NCI-H82 treated with DMSO at 0.1 percent for 48 hours (cell line): ENCODE results near the gene PREX1.

Experiments
- DNase-seq: peaks from one replicate; lab custom pipeline; 2025; ENCODE audit not compliant: unreplicated experiment; lab: John Stamatoyannopoulos, UW

Gene PREX1

DNA sequence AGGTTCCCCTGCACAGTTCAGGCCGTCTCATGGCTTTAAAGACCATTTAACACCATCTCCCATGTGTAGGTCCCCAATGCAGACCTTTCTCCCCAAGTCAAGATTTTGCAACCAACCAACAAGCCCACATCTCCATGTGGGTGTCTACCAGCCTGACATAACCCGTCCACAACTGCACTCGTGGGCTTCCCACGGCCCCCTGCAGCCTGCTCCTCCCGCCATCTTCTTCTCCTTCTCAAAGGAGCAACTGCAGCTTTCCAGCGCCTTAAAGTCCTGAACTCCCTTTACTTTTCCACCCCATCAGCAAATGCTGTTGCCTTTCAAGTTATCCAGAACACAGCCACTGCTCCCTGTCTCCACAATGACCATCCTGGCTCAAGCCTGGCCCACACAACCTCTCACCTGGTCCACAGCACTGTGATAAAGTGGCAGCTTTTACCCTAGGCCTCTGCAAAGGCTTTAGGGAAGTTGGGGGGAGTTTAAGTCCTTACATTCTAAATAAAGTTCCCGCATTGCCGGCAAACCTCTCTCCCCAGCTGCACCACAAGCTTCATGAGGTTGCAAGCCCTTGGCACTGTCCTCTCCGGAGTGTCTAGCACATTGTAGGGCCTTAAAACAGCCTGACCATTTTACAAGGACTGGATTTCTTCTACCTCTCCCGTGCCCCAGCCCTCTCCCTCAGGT lies 140.5 kb downstream of the PREX1 start:
- DNase-seq: no peak

DNA sequence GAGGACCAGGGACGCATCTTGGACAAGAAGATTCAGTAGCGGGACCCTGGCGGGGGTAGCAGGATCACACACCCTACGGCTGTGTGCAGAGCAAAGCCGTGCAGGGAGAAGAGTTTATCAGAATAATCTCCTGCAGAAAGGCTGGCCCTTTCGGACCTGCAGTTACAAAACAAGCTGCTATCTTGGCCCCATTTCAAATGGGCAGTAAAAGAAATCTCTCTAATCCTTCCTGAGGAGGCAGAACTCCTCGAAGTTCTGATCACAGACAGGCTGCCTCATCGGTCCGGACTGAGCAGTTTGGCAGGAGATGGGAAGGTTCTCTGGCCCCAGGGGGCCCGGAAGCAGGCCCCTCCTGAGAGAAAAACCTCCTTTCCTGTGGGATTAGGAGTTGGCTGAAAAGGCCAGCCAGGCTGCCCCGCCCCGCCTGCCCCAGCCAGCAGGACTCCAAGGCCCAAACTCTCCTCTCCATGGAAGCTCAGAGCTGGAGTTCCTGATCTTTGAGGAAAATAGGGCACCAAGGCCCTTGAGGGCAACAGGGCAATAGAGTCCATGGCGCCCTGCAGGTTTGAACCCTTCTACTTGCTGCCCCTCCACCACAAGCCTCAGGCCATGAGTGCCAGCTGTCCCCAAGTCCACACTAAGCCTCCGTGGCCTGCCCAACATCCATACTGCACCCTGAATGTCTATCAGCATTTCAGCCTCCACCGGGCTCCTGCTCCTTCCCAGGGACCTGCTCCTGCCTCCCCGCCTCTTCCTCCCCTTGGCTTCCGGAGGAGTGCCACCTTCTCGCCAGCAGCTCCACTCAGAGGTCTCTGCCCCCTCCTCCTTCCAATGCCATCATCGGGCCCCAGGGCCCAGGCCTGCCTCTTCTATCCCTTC lies 141.3 kb downstream of the PREX1 start:
- DNase-seq: peak; percentile 28

DNA sequence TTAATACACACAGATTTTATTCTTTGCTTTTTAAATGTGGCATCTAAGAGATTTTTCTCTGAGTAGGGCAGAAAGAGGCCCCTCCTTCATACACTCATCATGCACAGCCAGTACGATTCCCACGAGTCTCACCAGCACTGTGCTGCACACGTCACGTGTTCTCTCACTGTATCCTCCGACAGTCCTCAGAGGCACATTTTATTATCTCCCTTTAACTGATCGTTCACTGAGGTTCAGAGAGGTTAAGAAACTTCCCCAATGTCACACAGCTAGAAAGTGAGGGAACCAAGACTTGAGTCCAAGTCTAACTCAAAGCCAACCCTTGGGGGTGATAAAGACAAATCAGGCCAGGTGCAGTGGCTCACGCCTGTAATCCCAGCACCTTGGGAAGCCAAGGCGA lies 142.5 kb downstream of the PREX1 start:
- no peak for DNase-seq

DNA sequence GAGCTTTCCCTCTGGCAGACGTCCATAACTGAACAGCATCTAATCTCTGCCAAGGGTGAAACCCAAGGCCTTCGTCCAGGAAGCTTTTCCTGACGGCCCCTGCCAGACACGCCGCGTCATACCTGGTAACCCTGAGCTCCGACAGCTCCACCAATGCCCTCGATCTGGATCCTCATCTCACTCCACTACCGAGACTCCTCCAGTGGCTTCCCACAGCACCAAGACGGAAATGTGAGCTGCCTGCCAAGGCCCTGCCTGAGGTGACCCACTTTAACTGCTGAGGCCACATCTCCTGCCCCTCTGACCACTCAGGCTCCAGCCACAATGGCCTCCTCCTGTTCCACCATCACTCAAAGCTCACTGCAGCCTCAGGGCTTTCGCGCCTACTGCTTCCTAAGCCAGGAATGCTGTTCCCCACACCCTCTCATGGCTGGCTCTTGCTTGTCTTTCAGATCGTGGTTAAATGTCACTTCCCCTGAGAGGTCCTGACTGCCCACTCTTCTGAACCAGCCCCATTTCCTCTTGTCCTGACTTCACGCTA lies 143.2 kb downstream of the PREX1 start:
- DNase-seq: no peak

DNA sequence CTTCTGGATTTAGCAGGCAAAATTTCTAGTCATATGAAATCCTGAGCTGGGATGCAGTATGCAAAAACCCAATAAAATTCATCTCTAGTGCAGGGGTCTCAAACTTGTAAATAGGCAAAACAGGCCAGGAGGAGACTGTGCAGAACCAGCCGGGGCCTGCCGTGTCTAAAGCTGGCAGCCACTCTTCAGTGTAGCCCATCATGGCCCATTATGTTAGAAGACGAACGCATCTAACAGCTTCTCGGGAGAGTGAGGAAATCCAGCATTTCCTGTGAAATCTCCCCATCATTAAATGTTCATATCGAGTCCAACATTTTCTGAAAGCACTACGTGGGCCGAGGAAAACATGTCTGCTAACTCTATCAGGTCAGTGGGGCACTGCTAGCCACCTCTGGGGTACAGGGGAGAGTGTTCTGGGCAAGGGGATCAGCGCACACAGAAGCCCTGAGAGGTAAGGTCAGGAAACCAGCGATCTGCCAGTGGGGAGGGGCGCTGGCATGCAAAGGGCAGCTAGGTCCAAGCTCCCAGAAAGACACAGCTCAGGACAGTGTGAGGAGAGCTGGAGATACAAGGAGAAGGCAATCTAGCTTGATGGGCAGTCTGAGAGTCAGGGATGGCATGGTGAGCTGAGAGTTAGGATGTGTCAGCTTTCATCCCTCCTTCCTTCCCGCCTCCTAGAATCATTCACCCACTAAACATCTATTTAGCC lies 144.2 kb downstream of the PREX1 start:
- DNase-seq: no peak

DNA sequence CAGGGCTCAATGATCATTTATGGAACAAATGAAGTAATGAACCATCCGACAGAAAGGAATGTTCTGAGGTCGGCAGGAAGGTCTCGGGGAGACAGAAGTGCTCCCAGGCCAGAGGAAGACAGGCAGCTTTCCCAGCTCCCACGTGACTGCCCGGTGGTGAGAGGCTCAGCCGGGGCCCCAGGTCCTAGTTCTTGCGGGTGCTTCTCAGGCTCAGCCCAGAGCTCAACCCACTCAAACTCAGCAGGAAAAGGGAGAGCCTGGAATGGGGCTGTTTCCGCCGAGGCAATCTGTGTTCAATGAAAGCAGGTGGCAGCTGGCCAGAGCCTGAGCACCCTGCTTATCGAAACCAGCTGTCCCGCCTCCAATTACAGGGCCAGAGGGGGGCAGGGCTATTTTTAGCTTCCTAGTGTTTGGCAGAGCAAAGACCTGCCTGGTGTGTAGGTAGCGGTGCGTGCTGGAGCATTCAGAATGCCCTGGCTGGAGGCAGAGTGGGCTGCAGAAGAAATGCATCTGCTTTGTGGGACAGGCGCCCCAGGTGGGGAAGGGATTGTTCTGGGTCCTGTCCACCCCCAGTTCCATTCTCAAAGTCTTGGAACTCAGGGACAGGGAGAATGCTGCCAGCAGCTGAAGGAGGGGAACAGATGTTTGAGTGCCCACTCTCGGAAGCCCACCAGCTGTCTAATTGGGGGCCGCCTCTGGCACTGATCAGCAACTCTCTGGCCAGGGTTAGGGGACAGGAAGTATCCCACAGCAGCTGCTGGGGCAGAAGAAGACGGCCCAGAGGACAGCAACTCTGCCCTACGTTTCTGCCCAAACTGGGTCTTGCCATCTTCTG lies 145.1 kb downstream of the PREX1 start:
- DNase-seq: peak; percentile 90

DNA sequence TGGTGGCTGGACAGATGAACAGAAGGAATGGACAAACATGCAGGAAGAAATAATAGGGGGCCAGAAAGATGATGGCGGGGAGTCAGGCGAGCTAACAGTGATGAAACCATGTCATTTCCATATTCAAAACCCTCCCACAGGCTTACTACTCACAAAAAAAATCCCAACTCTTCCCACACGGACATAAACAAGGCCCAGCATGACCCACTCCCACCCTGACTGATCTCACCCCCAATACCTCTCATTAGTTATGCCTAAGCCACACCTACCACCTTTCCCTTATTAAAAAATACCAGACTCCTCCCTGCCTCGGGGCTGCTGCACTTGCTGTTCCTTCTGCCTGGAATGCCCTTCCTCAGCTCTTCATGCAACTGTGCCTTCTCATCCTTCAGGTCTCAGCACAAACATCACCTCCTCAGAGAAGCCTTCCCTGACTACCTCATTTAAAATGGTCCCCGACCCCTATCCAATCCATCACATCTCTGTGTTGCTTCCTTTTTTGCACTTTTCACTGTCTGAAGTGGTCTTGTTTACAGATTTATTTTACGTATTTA lies 145.8 kb downstream of the PREX1 start:
- DNase-seq: no peak

DNA sequence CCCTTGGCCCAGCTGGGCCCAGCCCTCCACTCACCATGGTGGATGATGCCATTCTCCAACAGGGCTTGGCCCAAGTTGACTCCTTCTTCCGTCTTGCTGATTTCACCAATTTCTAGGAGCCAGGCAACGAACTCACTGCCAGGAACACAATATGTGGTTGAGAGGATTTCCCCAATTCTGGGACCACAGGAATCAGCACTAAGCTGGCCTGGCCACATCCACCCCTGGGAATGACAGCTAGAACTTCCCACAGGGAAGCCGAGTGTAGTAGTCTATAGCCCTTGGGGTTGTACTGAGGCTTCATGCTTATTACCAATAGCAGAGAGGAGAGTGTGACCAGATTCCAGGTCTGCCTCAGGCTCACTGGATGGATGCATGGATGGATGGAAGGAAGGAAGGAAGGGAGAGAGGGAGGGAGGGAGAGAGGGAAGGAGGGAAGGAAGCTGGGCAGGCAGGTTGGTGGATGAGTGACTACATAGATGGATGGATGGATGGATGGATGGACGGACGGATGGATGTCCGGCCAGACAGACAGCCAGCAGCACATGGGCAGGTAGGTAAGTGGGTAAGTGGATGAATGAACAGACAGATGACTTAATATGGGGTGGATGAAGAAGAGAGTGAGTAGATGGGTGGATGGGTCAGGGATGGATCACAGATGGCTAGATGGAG lies 146.5 kb downstream of the PREX1 start:
- DNase-seq: no peak

DNA sequence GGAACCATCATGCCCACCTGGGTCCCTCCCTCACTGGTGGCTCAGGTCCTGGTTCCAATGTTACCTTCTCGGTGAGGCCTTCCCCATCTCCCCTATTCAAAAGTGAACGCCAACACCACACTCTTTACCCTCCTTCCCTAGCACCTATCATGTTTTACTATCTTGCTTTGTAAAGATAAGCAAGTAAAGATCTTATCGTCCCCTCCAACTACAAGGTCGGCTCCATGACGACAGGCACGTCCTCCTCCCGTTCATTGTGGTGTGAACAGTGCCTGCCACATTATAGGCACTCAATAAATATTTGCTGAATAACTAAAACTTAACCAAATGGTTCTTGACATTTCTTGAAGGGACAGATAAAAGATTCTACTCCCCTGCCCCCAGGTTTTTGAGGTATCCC lies 147.1 kb downstream of the PREX1 start:
- no peak for DNase-seq

DNA sequence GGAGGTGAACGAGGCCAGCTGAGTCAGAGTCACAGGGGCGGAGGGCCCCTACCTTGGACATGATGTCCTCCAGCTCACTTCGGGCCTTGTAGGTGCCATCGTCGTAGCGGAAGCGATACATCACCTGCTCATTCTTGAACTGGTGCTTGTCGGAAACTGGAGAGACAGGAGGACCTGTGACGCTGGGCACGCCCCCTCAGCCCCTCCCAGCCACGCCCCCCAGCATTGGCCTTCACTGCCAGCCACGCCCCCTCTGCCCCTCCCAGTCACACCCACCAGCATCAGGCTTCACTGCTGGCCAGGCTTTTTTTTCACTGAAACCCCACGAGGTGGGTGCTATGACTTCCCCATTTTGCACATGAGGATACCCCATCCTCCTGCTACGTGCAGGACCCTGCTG lies 148.2 kb downstream of the PREX1 start:
- peak; percentile 5 for DNase-seq

DNA sequence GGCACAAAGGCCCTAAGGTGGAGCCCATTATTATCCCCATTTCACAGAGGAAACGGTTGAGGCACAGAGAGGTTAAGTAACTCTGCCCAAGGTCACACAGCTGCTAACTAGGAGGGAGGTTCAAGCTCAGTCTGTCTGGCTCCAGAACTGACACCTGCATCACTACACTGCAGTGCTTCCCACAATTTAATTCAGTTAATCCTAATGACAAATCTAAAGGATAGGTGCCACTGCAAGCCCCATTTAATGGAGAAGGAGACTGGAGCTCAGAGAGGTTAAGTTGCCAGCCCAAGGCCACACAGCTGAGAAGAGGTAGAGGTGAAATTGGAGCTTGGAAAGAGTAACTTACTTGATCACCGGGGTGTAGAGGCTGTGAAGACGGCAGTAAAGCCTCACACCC lies 148.8 kb downstream of the PREX1 start:
- DNase-seq: no peak

DNA sequence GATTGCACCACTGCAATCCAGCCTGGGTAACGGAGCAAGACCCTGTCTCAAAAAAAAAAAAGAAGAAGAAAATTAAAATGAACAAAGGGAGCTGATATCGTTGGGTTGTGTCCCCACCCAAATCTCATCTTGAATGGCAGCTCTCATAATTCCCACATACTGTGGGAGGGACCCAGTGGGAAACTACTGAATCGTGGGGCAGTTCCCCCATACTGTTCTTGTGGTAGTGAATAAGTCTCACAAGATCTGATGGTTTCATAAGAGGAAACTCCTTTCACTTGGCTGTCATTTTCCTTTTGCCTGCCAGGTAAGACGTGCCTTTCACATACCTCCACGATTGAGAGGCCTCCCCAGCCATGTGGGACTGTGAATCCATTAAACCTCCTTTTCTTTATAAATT lies 149.4 kb downstream of the PREX1 start:
- no peak for DNase-seq

DNA sequence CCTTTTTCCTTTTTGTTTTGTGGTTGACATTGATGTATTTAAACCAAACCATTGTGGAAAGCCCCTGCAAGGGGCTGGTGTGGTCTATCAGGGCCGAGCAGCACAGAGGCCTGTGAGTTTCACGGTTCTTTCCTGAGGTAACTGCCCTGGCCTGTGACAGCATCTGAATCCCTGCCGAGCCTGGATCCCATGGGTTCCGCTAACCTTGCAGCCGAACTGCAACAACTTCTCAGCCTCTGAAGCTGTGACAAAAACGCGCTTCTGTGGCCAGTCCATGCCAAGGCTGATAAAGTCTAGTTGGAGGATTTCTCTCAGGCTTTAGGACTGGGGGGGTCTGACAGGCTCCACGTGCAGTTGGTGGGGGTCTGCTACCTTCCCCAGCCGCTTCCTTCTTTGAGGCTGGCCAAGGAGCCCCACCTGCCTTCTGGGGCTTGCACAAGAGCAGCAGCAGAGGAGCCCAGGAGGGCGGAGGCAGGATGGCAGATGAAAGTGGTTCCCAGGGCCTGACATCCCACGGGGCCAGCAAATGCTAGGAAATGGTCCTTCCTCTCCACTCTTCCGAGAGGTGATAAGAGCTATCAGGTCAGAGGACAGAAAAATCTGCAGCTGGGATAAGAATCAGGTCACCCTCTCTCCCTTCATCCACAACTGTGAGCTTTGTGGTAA lies 150.9 kb downstream of the PREX1 start:
- DNase-seq: no peak

DNA sequence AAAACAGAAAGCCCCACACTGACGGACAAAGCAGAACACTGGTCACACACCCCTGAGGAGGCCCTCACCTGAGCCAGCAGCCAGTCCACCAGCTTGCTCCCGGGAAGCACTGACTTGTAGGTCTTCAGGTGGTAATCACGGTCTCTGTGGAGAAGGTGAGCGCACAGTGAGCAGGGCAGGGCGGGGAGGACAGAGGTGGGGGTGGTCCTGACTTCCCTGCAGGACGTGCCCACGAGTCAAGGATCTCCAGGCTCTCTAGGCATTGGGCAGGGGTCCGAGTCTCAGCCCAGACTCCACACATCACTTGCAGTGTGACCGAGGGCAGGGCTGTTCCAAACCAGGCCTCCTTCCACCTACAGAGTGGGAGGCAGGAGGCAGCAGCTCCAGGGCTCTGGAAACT lies 151.7 kb downstream of the PREX1 start:
- no peak for DNase-seq

DNA sequence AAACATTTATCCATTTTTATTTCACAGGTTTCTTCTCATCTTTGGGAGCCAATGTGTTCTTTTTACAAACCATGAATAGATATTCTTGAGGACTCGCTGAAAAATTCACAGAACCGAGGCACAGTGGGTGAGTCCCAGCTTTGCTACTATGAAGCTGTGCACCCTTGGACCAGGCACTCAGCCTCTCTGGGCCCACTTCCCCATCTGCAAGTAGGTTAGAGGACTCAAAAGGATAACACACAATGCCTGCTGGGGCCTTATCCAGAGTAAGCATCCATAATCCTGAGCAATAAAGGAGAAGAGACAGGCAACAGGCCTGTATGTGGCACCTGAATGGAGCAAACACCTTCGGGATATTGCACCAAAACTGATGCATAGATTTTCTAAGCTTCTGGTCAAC lies 153.3 kb downstream of the PREX1 start:
- DNase-seq: no peak

DNA sequence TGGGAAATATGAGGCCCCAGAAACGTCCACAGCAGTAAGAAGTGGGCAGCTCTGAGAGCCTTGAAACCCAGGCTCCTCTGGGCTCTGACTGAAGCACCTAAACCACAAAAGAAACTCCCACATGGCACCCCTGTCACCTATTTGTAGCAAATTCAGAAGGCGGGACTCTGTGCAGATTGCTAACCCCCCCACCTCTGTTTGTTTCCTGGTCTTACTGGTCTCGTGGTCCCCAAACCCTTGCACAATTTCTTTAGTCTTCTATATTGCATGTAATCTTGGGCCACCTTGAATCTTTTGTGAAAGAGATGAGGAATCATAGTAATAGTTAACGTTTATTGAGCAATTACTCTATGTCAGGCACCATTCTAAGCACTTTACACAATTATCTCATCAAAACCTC lies 154.3 kb downstream of the PREX1 start:
- DNase-seq: no peak

DNA sequence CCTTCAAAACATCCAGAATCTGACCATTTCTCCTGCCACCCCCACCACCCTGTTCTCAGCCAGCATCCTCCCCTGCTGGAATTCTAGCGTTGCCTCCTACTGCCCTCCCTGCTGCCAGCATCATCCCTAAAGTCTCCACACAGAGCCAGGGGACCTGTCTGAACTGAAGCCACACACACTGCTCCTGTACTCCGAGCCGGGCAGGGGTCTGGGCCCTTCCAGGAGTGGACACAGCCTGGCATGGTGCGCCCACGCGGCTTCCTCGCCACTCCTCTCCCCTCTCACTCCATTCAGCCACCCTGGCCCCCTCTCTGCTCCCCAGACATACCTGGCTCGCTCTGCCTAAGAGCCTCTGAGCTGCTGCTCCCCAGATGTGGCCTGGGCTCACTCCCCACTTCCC lies 155.5 kb downstream of the PREX1 start:
- no peak for DNase-seq

DNA sequence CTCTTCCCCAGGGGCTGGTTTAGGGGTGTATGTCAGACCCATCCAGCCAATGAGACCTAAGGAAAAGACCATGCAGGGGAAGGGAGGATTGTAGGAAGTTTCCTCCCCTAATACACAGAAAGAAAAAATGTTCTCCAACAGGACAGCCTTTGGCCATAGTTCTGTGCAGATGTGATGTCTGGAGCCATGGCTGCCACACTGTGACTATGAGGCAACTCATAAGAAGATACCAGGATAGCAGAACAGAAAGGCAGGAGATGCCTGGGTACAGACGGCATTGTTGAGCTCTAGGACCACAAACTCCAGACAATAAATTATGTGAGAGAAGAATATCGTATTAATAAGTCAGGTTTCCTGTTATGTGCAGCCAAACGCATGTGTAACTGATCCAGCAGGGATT lies 156.7 kb downstream of the PREX1 start:
- DNase-seq: no peak

DNA sequence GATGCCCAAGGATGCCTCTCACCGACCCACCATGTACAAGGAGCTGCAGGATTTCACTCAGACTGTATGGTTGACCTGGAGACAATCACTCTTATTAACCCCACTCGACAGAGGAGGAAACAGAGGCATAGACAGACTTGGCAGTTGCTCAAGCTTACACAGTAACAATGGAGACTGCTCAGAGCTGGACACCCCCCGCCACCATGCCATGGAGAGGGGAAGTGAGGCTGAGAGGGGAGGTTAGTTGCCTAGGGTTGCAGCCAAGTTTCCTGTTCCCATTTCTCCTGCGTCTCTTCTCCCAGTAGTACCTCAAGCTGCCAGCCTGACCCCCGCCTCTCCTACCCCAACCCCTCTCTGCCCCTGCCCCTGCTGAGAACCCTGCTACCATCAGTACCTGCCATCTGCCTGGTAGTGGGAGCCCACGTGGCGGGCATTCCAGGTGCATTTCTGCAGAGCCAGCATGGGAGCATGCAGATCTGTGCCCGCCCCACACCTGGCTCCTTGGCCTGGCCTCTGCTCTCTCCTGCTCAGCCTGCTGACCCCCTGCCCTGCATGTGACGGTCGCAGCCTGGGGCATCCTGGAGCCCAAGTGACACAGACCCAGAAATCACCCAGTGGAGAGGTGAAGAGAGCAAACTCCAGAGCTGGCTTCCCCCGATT lies 157.7 kb downstream of the PREX1 start:
- no peak for DNase-seq
